Measurements from ENCODE around the gene LINGO1. TPM values are rescaled to one million over a fixed set of nuclear protein-coding genes. Genes with fewer than 3 reads are reported as not detected.

Gene LINGO1
- polyA plus RNA-seq, 2 of the 4 experiments (the other 2 are of a cell fraction) = 2.2 to 3.3 TPM

- no peak overlapping the region for H3K27ac ChIP-seq
- ChIA-PET POLR2A (no interaction called here), CTCF (interaction anchor here (1.1 to 1.3 kb wide), 3 partner anchors 20 to 22 kb away, joined by 3 to 4 read pairs (median 3); no protein-coding TSS in a partner anchor)
- FAIRE-seq (no peak), DNase-seq (ENCODE audit: low read depth in 1 of 2, low spot score in 1 of 2) (no peak), ATAC-seq (no peak; a peak in 1 of 6 replicates)
- H3K4me3 ChIP-seq = no peak overlapping the region
- TF ChIP-seq RAD21 (conservative IDR thresholded peaks at IDR 0.05 in 1 of 2, IDR thresholded peaks at IDR 0.05 in 1 of 2) = no peak
- no peak for TF ChIP-seq TP53 (CRISPR knock-in tag; IDR thresholded peaks at IDR 0.05)
- TF ChIP-seq CHD2 (IDR thresholded peaks at IDR 0.05; ENCODE audit: low read length, partially characterized antibody) = no peak
- TF ChIP-seq HES2 (IDR thresholded peaks at IDR 0.05) = no peak
- TF ChIP-seq NPAS2 (CRISPR knock-in tag; IDR thresholded peaks at IDR 0.05; ENCODE audit: borderline replicate concordance) = no peak
- TF ChIP-seq RNF2 (IDR thresholded peaks at IDR 0.05; ENCODE audit: borderline replicate concordance, low read depth) = no peak
- no peak for TF ChIP-seq CTCF (IDR thresholded peaks at IDR 0.05)
- TF ChIP-seq SMC3 (IDR thresholded peaks at IDR 0.05) = no peak
- no peak for TF ChIP-seq KDM1A (IDR thresholded peaks at IDR 0.05; ENCODE audit: low read depth)
- TF ChIP-seq USF2 (IDR thresholded peaks at IDR 0.05) = no peak
- TF ChIP-seq BHLHE40 (IDR thresholded peaks at IDR 0.05; ENCODE audit: low read depth, low read length) = no peak
- TF ChIP-seq EHMT2 (IDR thresholded peaks at IDR 0.05; ENCODE audit: low read depth) = no peak
- H3K9me3 ChIP-seq = no peaks in the 10 kb centered on the region
- WGBS (ENCODE audit: missing lambda C conversion rate) = 44% methylated on average over 6 of the region's 6 CpGs
- no peaks in the 10 kb centered on the region for H3K4me1 ChIP-seq
- H3K4me2 ChIP-seq = no peak overlapping the region
Measured at GRCh38 chr15:77563623-77564156, 69.0 kb downstream of the LINGO1 start.

Other genes starting within 250 kb of the LINGO1 start
- 13.7 and 15.0 TPM in 2 replicates for gene PEAK1, start 212.8 kb downstream of the LINGO1 start, polyA plus RNA-seq (2011; rRNA removed)
- 7.5 to 9.1 TPM (median 8.0 TPM) in 3 replicates for gene PEAK1, start 212.8 kb downstream of the LINGO1 start, polyA plus RNA-seq (2017; fragmentation: RNase III; extraction: RNeasy Plus Mini Kit Qiagen cat#74134 plus additional on column Dnase treatment)
- gene HMG20A, start 212.0 kb downstream of the LINGO1 start, polyA plus RNA-seq (2011; rRNA removed) = 77.2 and 85.1 TPM in 2 replicates
- 29.1 to 33.2 TPM (median 29.5 TPM) in 3 replicates for gene HMG20A, start 212.0 kb downstream of the LINGO1 start, polyA plus RNA-seq (2017; fragmentation: RNase III; extraction: RNeasy Plus Mini Kit Qiagen cat#74134 plus additional on column Dnase treatment)